Nephron progenitor cell (in vitro differentiated cells): ENCODE measurements around the gene SSH2.
"Not testable (repeated sequence)": the region's sequence is repeated elsewhere in the genome, so short reads cannot be mapped to it uniquely, and the experiment has no call there.

ENCODE experiments used
- DNase-seq: peaks from one replicate; pipeline ENCODE4 v3.0.0; 2021
- H3K27ac Mint-ChIP-seq: 2 replicates; pipeline ENCODE4 v1.8.0; 2021; ENCODE audit warnings: mild to moderate bottlenecking, moderate library complexity, mixed read lengths
- H3K27me3 Mint-ChIP-seq: 2 replicates; pipeline ENCODE4 v1.8.0; 2021; ENCODE audit warnings: mild to moderate bottlenecking, low read depth, mixed read lengths; ENCODE audit not compliant: poor library complexity
- H3K36me3 Mint-ChIP-seq: 2 replicates; pipeline ENCODE4 v1.8.0; 2021; ENCODE audit warnings: low read depth, mixed read lengths
- H3K4me1 Mint-ChIP-seq: 2 replicates; pipeline ENCODE4 v1.8.0; 2021; ENCODE audit warnings: mixed read lengths
- H3K4me3 Mint-ChIP-seq: 2 replicates; pipeline ENCODE4 v1.8.0; 2021; ENCODE audit warnings: mild to moderate bottlenecking, moderate library complexity, mixed read lengths
- H3K9me3 Mint-ChIP-seq: 2 replicates; pipeline ENCODE4 v1.8.0; 2021; ENCODE audit warnings: mild to moderate bottlenecking, moderate library complexity, mixed read lengths
- TF ChIP-seq, protein P1 (sequence below): fragments of 200-600 bp; sonication (generic); IDR thresholded peaks from 2 replicates; pipeline ENCODE4 v1.5.0; 2021; ENCODE audit warnings: antibody characterized with exemption

SSH2 gene

DNA sequence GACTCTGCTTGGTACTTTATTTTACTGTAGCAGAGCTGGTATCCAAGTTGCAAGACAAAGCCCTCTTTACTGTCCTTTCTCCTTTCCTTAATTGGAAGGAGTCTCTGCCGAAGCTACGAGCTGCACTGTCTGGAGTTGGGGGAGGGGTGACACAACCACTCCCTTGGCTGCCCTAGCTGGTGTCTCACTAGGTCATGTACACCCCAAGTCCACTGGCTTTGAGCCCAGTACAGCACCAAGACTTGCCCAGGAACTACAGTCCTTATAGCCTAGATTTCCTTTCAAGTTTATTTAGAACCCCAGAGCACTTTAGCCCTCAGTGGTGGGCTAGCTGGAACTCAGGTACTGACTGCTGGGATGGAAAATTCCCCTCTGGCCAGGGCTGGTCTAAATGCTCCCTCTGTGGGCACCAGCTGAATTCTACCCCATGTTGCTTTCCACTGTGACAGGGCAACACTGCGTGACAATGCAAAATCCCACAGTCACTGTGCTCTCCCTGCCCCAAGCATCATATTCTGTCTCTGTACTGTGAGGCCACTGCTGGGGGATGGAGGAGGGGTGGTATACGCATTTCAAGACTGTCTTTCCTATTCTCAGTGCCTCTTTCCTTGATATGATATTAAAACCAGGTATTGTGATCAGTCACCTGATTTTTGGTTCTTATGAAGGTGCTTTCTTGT is 29.8 kb upstream of the SSH2 start:
- H3K27me3 Mint-ChIP-seq: peaks cover 7% of the 10 kb centered on the region
- H3K4me3 Mint-ChIP-seq: no peak overlapping the region
- no peaks in the 10 kb centered on the region for H3K4me1 Mint-ChIP-seq
- no peak overlapping the region for H3K27ac Mint-ChIP-seq
- no peak for DNase-seq
- TF ChIP-seq, protein P1, sequence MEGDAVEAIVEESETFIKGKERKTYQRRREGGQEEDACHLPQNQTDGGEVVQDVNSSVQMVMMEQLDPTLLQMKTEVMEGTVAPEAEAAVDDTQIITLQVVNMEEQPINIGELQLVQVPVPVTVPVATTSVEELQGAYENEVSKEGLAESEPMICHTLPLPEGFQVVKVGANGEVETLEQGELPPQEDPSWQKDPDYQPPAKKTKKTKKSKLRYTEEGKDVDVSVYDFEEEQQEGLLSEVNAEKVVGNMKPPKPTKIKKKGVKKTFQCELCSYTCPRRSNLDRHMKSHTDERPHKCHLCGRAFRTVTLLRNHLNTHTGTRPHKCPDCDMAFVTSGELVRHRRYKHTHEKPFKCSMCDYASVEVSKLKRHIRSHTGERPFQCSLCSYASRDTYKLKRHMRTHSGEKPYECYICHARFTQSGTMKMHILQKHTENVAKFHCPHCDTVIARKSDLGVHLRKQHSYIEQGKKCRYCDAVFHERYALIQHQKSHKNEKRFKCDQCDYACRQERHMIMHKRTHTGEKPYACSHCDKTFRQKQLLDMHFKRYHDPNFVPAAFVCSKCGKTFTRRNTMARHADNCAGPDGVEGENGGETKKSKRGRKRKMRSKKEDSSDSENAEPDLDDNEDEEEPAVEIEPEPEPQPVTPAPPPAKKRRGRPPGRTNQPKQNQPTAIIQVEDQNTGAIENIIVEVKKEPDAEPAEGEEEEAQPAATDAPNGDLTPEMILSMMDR: no peak
- H3K9me3 Mint-ChIP-seq: peaks cover 26% of the 10 kb centered on the region
- peaks cover 6% of the 10 kb centered on the region for H3K36me3 Mint-ChIP-seq

DNA sequence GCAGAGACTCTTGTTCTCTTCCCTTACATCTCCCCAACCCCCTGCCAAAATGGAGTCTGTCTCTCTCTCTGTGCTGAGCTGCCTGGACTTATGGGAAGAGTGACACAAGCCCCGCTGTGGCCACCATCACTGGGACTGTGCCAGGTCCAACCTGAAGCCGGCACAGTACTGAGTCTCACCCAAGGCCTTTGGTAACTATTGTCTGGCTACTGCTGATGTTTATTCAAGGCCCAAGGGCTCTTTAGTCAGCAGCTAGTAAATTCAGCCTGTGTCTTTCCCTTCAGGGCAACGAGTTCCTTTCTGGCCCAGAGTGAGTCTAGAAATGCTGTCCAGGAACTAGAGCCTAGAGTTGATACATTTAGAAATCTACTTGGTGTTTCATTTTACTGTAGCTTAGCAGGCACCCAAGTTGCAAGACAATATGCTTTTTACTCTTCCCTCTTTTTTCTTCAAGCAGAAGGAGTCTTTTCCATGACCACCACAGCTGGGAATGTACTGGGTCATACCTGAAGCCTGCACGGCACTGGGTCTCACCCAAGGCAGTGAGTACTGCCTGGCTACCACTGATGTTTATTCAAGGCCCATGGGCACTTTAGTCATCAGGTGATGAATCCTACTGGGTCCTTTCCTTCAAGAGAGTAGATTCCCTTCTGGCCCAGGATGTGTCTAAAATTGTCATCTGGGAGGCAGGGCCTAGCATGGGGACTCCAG is 29.1 kb upstream of the SSH2 start:
- TF ChIP-seq, protein P1: no peak
- Mint-ChIP-seq H3K27me3 (peaks cover 7% of the 10 kb centered on the region), H3K36me3 (peaks cover 6% of the 10 kb centered on the region), H3K9me3 (peaks cover 27% of the 10 kb centered on the region), H3K27ac (no peak overlapping the region), H3K4me1 (no peaks in the 10 kb centered on the region), H3K4me3 (no peak overlapping the region)
- DNase-seq: no peak

DNA sequence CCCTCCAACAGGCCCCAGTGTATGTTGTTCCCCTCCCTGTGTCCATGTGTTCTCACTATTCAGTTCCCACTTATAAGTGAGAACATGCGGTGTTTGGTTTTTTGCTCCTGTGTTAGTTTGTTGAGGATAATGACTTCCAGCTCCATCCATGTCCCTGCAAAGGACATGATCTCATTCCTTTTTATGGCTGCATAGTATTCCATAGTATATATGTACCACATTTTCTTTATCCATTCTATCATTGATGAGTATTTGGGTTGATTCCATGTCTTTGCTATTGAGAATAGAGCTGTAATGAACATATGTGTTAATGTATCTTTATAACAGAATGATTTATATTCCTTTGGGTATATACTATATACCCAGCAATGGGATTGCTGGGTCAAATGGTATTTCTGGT is 27.5 kb upstream of the SSH2 start:
- H3K4me1 Mint-ChIP-seq, DNase-seq, H3K27ac Mint-ChIP-seq, H3K4me3 Mint-ChIP-seq, H3K27me3 Mint-ChIP-seq: not testable (repeated sequence)
- Mint-ChIP-seq H3K9me3 (peaks cover 36% of the 10 kb centered on the region), H3K36me3 (peaks cover 11% of the 10 kb centered on the region)

DNA sequence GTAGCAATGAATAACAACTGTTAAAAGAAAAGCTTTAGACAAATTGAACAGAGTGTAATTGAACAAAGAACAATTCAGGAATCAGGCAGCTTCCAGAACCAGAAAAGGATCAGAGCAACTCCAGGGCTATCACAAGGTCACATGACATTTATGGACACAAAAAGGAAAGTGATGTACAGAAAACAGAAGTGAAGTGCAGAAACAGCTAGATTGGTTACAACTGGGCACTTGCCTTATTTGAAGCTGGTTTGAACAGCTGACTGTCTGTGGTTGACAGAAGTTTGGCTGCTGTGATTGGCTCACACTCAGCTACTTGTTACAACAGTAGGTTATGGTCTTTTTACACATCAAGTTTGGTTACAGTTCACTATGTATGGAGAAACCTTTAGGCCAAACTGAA is 26.2 kb upstream of the SSH2 start:
- peaks cover 34% of the 10 kb centered on the region for H3K9me3 Mint-ChIP-seq
- H3K4me1 Mint-ChIP-seq: no peaks in the 10 kb centered on the region
- H3K4me3 Mint-ChIP-seq: no peak overlapping the region
- H3K27me3 Mint-ChIP-seq: peaks cover 7% of the 10 kb centered on the region
- H3K27ac Mint-ChIP-seq: no peak overlapping the region
- TF ChIP-seq, protein P1: no peak
- no peak for DNase-seq
- H3K36me3 Mint-ChIP-seq: peaks cover 11% of the 10 kb centered on the region

DNA sequence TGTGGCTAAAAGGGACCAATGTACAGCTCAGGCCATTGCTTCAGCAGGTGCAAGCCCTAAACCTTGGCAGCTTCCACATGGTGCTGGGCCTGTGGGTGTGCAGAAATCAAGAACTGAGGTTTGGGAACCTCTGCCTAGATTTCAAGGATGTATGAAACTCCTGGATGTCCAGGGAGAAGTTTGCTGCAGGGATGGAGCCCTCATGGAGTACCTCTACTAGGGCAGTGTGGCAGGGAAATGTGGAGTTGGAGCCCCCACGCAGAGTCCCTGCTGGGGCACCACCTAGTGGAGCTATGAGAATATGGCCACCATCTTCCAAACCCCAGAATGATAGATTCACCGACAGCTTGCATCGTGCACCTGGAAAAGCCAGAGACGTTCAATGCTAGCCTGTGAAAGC is 24.4 kb upstream of the SSH2 start:
- peaks cover 4% of the 10 kb centered on the region for H3K4me1 Mint-ChIP-seq
- H3K27me3 Mint-ChIP-seq: peaks cover 7% of the 10 kb centered on the region
- TF ChIP-seq, protein P1: no peak
- peaks cover 11% of the 10 kb centered on the region for H3K36me3 Mint-ChIP-seq
- no peak overlapping the region for H3K4me3 Mint-ChIP-seq
- no peak for DNase-seq
- H3K9me3 Mint-ChIP-seq: peaks cover 34% of the 10 kb centered on the region
- no peak overlapping the region for H3K27ac Mint-ChIP-seq

DNA sequence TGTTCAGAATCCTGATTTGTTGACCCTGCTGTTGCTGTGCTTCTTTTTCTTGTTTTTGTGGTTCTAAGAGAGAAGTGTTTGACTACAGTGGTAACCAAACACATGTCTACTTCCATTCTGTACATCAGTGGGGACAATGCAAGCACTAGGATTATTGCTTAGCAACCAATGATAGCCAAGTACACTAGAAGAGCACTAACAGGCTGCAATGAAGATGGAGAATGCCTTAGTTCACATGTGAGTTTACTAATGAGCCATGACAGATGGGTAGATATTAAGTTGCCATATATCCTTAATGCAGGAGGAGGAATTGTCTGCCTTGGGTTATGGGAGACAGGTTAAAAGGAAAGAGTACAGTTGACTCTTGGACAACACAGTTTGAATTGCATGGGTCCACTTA is 19.7 kb upstream of the SSH2 start:
- Mint-ChIP-seq H3K4me1 (peaks cover 4% of the 10 kb centered on the region), H3K27ac (no peak overlapping the region), H3K9me3 (peaks cover 16% of the 10 kb centered on the region), H3K36me3 (peaks cover 6% of the 10 kb centered on the region), H3K27me3 (peaks cover 5% of the 10 kb centered on the region), H3K4me3 (no peak overlapping the region)
- TF ChIP-seq, protein P1: no peak
- no peak for DNase-seq
